HepG2 (cell line): ENCODE results near the gene RAPGEF5. TPM values are rescaled to one million over a fixed set of nuclear protein-coding genes. Genes with fewer than 3 reads are reported as not detected.
A peak's percentile ranks its signal among the peaks of the same experiment; 100 is the strongest.

Experiments
- E2F1 ChIP-seq: sonication (generic); formaldehyde crosslinking; IDR thresholded peaks from 2 replicates; pipeline ENCODE4 v1.5.0; 2020; ENCODE audit warnings: missing genetic modification reagents
- FOXO4 ChIP-seq: sonication (generic); formaldehyde crosslinking; conservative IDR thresholded peaks from 2 replicates; pipeline ENCODE4 v1.8.1; 2023; ENCODE audit warnings: missing genetic modification reagents
- JUN ChIP-seq: sonication (generic); formaldehyde crosslinking; IDR thresholded peaks from 2 replicates; pipeline ENCODE4 v1.4.0; 2020; ENCODE audit warnings: mild to moderate bottlenecking, missing genetic modification reagents
- JUNB ChIP-seq: sonication (generic); formaldehyde crosslinking; IDR thresholded peaks from 2 replicates; pipeline ENCODE4 v1.8.0; 2022; ENCODE audit warnings: missing genetic modification reagents, mild to moderate bottlenecking, borderline replicate concordance
- KLF11 ChIP-seq: IDR thresholded peaks from 2 replicates; pipeline ENCODE4 v1.6.1; 2016; ENCODE audit warnings: missing compliant biosample characterization
- MEF2D ChIP-seq: sonication (generic); formaldehyde crosslinking; IDR thresholded peaks from 2 replicates; pipeline ENCODE4 v1.5.1; 2020; ENCODE audit warnings: mild to moderate bottlenecking, missing genetic modification reagents
- MEIS1 ChIP-seq: sonication (generic); formaldehyde crosslinking; IDR thresholded peaks from 2 replicates; pipeline ENCODE4 v1.9.0; 2021; ENCODE audit warnings: mild to moderate bottlenecking, missing genetic modification reagents, moderate library complexity, borderline replicate concordance
- MXI1 ChIP-seq: IDR thresholded peaks from 3 replicates; pipeline ENCODE4 v1.6.1; 2012; ENCODE audit warnings: low read depth, low read length, inconsistent platforms, borderline replicate concordance
- NAIF1 ChIP-seq: sonication (generic); formaldehyde crosslinking; IDR thresholded peaks from 2 replicates; pipeline ENCODE4 v1.5.0; 2020; ENCODE audit warnings: mild to moderate bottlenecking, missing genetic modification reagents, borderline replicate concordance
- NFRKB ChIP-seq: fragments of 450-650 bp; IDR thresholded peaks from 2 replicates; pipeline ENCODE4 v1.6.1; 2017
- RBFOX2 ChIP-seq: fragments of 200-400 bp; formaldehyde crosslinking; IDR thresholded peaks from 2 replicates; pipeline ENCODE4 v1.6.1; 2017; ENCODE audit warnings: low read depth, mild to moderate bottlenecking, low read length
- RBM22 ChIP-seq: fragments of 200-400 bp; formaldehyde crosslinking; optimal IDR thresholded peaks from 2 replicates; pipeline ENCODE3; 2017; ENCODE audit warnings: mild to moderate bottlenecking, low read length, moderate library complexity
- RFXAP ChIP-seq: sonication (generic); formaldehyde crosslinking; IDR thresholded peaks from 2 replicates; pipeline ENCODE4 v1.4.0; 2020; ENCODE audit warnings: missing genetic modification reagents, borderline replicate concordance
- RNF2 ChIP-seq: fragments of 450-650 bp; conservative IDR thresholded peaks from 2 replicates; pipeline ENCODE4 v1.6.1; 2016; ENCODE audit warnings: low read depth
- SALL2 ChIP-seq: sonication (generic); formaldehyde crosslinking; IDR thresholded peaks from 2 replicates; pipeline ENCODE4 v1.8.1; 2023; ENCODE audit warnings: mild to moderate bottlenecking, missing genetic modification reagents, inconsistent platforms
- SCMH1 ChIP-seq: sonication (generic); formaldehyde crosslinking; IDR thresholded peaks from 2 replicates; pipeline ENCODE4 v1.9.0; 2021; ENCODE audit warnings: missing genetic modification reagents, mild to moderate bottlenecking, borderline replicate concordance
- SIN3A ChIP-seq: IDR thresholded peaks from 2 replicates; pipeline ENCODE4 v1.6.1; 2011; ENCODE audit warnings: low read depth, mild to moderate bottlenecking, control low read depth, low read length, borderline replicate concordance
- SMAD3 ChIP-seq: sonication (generic); formaldehyde crosslinking; IDR thresholded peaks from 2 replicates; pipeline ENCODE4 v1.4.0; 2020; ENCODE audit warnings: missing genetic modification reagents
- SP4 ChIP-seq: sonication (generic); formaldehyde crosslinking; IDR thresholded peaks from 2 replicates; pipeline ENCODE4 v1.8.1; 2023; ENCODE audit warnings: mild to moderate bottlenecking, missing genetic modification reagents
- TARDBP ChIP-seq: sonication (generic); formaldehyde crosslinking; IDR thresholded peaks from 2 replicates; pipeline ENCODE4 v1.8.0; 2022; ENCODE audit warnings: mild to moderate bottlenecking, missing genetic modification reagents
- TCF7L2 ChIP-seq: IDR thresholded peaks from 2 replicates; pipeline ENCODE4 v1.6.1; 2011; ENCODE audit warnings: mild to moderate bottlenecking, low read depth, low read length, moderate library complexity
- USF2 ChIP-seq, 2 experiments: sonication (generic) in 1 of 2; formaldehyde crosslinking in 1 of 2; IDR thresholded peaks; 2 replicates each; pipeline versions ENCODE4 v1.5.1 to v1.6.1; 2011 to 2020; ENCODE audit warnings: borderline replicate concordance in 1 of 2, low read depth in 1 of 2, low read length in 1 of 2, mild to moderate bottlenecking in 1 of 2, missing genetic modification reagents in 1 of 2, moderate library complexity in 1 of 2
- YEATS2 ChIP-seq: sonication (generic); formaldehyde crosslinking; IDR thresholded peaks from 2 replicates; pipeline ENCODE4 v1.4.0; 2020; ENCODE audit warnings: missing genetic modification reagents, borderline replicate concordance
- ZFX ChIP-seq: sonication (generic); formaldehyde crosslinking; IDR thresholded peaks from 2 replicates; pipeline ENCODE4 v1.4.0; 2020; ENCODE audit warnings: mild to moderate bottlenecking, low read depth, missing genetic modification reagents, moderate library complexity
- ZNF121 ChIP-seq: sonication (generic); formaldehyde crosslinking; IDR thresholded peaks from 2 replicates; pipeline ENCODE4 v1.5.0; 2020; ENCODE audit warnings: mild to moderate bottlenecking, missing genetic modification reagents
- ZNF510 ChIP-seq: sonication (generic); formaldehyde crosslinking; IDR thresholded peaks from 2 replicates; pipeline ENCODE4 v1.4.0; 2020; ENCODE audit warnings: low read depth, mild to moderate bottlenecking, missing genetic modification reagents
- ZNF652 ChIP-seq: IDR thresholded peaks from 2 replicates; pipeline ENCODE4 v1.6.1; 2016; ENCODE audit warnings: low read depth, borderline replicate concordance
- polyA plus RNA-seq, 8 experiments: library from polyadenylated mRNA; depleted of rRNA in 3 of 8; stranded (reverse) in 7 of 8; unstranded in 1 of 8; fragments of >200 nt; fragmentation: Illumina TruSeq in 4 of 8; extraction: Trizol in 4 of 8; gene quantifications; 2 replicates each; pipeline versions ENCODE4 v1.2.1 to v1.2.3, GENCODE V29; 2011 to 2016; ENCODE audit warnings: low read depth in 4 of 8, missing spikeins in 1 of 8, mixed read lengths in 1 of 8; ENCODE audit not compliant: insufficient read depth in 1 of 8
- total RNA-seq, 5 experiments: library from RNA; depleted of rRNA; stranded (reverse); fragments of >200 nt; fragmentation: Illumina TruSeq; extraction: Trizol; gene quantifications; 2 replicates each; pipeline ENCODE4 v1.2.3, GENCODE V29; 2016; ENCODE audit warnings: low read depth in 1 of 5

The RAPGEF5 gene
- total and polyA plus RNA-seq, 2 of the 13 experiments (the other 11 are each of a cell fraction or from before 2014, with no cell fraction given): 17.1 to 23.4 TPM

- TF ChIP-seq USF2 (IDR thresholded peaks at IDR 0.05; ENCODE audit: low read depth, low read length) (no peak), USF2 (CRISPR knock-in tag; IDR thresholded peaks at IDR 0.05; ENCODE audit: borderline replicate concordance) (no peak), RNF2 (no peak), ZFX (CRISPR knock-in tag) (peak; percentile 66), JUN (no peak), MXI1 (no peak), SALL2 (CRISPR knock-in tag) (no peak), YEATS2 (CRISPR knock-in tag) (no peak), FOXO4 (CRISPR knock-in tag) (no peak), RFXAP (CRISPR knock-in tag) (0 out of 2 replicates have a peak, but pooled peaks have one; percentile 26), RBM22 (no peak), SMAD3 (peak; percentile 59; the same call in 1 of the 2 replicates), ZNF121 (CRISPR knock-in tag) (no peak), TARDBP (peak; percentile 57; the same call in 1 of the 2 replicates), E2F1 (CRISPR knock-in tag) (no peak), KLF11 (no peak), SCMH1 (CRISPR knock-in tag) (no peak), JUNB (no peak), MEIS1 (CRISPR knock-in tag) (no peak), ZNF652 (no peak), NAIF1 (no peak), ZNF510 (no peak), MEF2D (CRISPR knock-in tag) (no peak), SP4 (CRISPR knock-in tag) (no peak), NFRKB (no peak), RBFOX2 (0 out of 2 replicates have a peak, but pooled peaks have one; percentile 23), SIN3A (no peak), TCF7L2 (no peak)
These were observed 21.4 kb upstream of the RAPGEF5 start (continued) for GRCh38 chr7:22378199-22378980.
